H1 (cell line): Measurements from ENCODE around the gene CAPG. TPM values are rescaled to one million over a fixed set of nuclear protein-coding genes. Genes with fewer than 3 reads are reported as not detected.

Experiments
- CTCF ChIA-PET: fragments of 300-600 bp; sonication (Branson Sonifier 250); formaldehyde crosslinking; loops from one replicate; lab custom pipeline; 2021; ENCODE audit not compliant: partially characterized antibody; lab: Charles Lee
- POLR2A ChIA-PET: fragments of 300-600 bp; sonication (Branson Sonifier 250); formaldehyde crosslinking; loops from one replicate; lab custom pipeline; 2021; ENCODE audit warnings: inconsistent platforms; ENCODE audit not compliant: partially characterized antibody; lab: Charles Lee
- DNase-seq, 2 experiments: peaks; one replicate each; pipeline versions ENCODE4 v3.0.0 to v3.0.0-alpha.2; 2010 to 2022; ENCODE audit warnings: low spot score in 2 of 2, low read depth in 1 of 2, mixed read lengths in 1 of 2
- FAIRE-seq: peaks from 2 replicates; lab custom pipeline; 2011; peaks lifted over from hg19 to GRCh38; lab: Jason Lieb, UNC
- H2AFZ ChIP-seq: 2 replicates; pipeline ENCODE4 v1.8.1; 2012; ENCODE audit warnings: low read length, inconsistent platforms
- H2AK5ac ChIP-seq: 2 replicates; pipeline ENCODE4 v1.6.1; 2013; ENCODE audit warnings: low read depth, low read length
- H2BK120ac ChIP-seq: replicated peaks from 2 replicates; pipeline ENCODE3; 2013; ENCODE audit warnings: low read depth, low read length, inconsistent platforms
- H2BK12ac ChIP-seq: 2 replicates; pipeline ENCODE4 v1.6.1; 2013; ENCODE audit warnings: low read depth, low read length
- H2BK15ac ChIP-seq: 2 replicates; pipeline ENCODE4 v1.6.1; 2013; ENCODE audit warnings: low read length
- H2BK20ac ChIP-seq: 2 replicates; pipeline ENCODE4 v1.6.1; 2013; ENCODE audit warnings: low read length
- H2BK5ac ChIP-seq: 2 replicates; pipeline ENCODE4 v1.6.1; 2013; ENCODE audit warnings: low read depth, low read length
- H3K14ac ChIP-seq: 2 replicates; pipeline ENCODE4 v1.6.1; 2013; ENCODE audit warnings: inconsistent platforms; ENCODE audit not compliant: insufficient read length
- H3K18ac ChIP-seq: 2 replicates; pipeline ENCODE4 v1.6.1; 2013; ENCODE audit warnings: low read length; ENCODE audit errors: extremely low read depth
- H3K23ac ChIP-seq: 2 replicates; pipeline ENCODE4 v1.6.1; 2013; ENCODE audit warnings: inconsistent platforms; ENCODE audit not compliant: insufficient read length
- H3K23me2 ChIP-seq: 2 replicates; pipeline ENCODE4 v1.6.1; 2013; ENCODE audit warnings: low read depth, low read length
- H3K27ac ChIP-seq: 2 replicates; pipeline ENCODE4 v1.6.1; 2011; ENCODE audit warnings: low read depth, low read length, inconsistent platforms
- H3K27me3 ChIP-seq, 4 experiments: replicated peaks in 1 of 4; 1 replicate in 1 of 4; 2 replicates in 3 of 4; pipeline versions ENCODE4 v1.6.1 to v1.8.1; 2011 to 2013; ENCODE audit warnings: low read length in 3 of 4, mild to moderate bottlenecking in 3 of 4, inconsistent platforms in 2 of 4, mixed read lengths in 2 of 4, moderate library complexity in 1 of 4; ENCODE audit not compliant: control insufficient read depth in 3 of 4, insufficient read depth in 3 of 4; ENCODE audit errors: extremely low read depth in 1 of 4
- H3K36me3 ChIP-seq, 4 experiments: 2 replicates each; pipeline versions ENCODE4 v1.6.1 to v1.8.1; 2011 to 2013; ENCODE audit warnings: mild to moderate bottlenecking in 4 of 4, low read length in 3 of 4, moderate library complexity in 2 of 4, control low read depth in 1 of 4, inconsistent platforms in 1 of 4; ENCODE audit not compliant: insufficient read depth in 4 of 4, control insufficient read depth in 2 of 4
- H3K4ac ChIP-seq: replicated peaks from 2 replicates; pipeline ENCODE3; 2013; ENCODE audit warnings: low read length, low read depth, mixed read lengths, inconsistent platforms; ENCODE audit not compliant: insufficient read length
- H3K4me1 ChIP-seq, 4 experiments: replicated peaks in 1 of 4; 1 replicate in 1 of 4; 2 replicates in 3 of 4; pipeline versions ENCODE4 v1.6.1 to v1.8.1; 2011 to 2013; ENCODE audit warnings: low read length in 3 of 4, inconsistent platforms in 2 of 4, mixed read lengths in 1 of 4; ENCODE audit not compliant: insufficient read depth in 4 of 4, control insufficient read depth in 3 of 4
- H3K4me2 ChIP-seq, 2 experiments: 2 replicates each; pipeline versions ENCODE4 v1.6.1 to v1.8.1; 2011 to 2013; ENCODE audit warnings: low read depth in 2 of 2, low read length in 2 of 2, control low read depth in 1 of 2, inconsistent platforms in 1 of 2, mild to moderate bottlenecking in 1 of 2; ENCODE audit not compliant: insufficient read depth in 1 of 2
- H3K4me3 ChIP-seq, 4 experiments: fragments of 200-600, 300-600 bp in 1 of 4; sonication (generic), shearing (Covaris generic), sonication (Bioruptor Twin) in 1 of 4; 2 replicates each; pipeline versions ENCODE4 v1.5.1 to v1.8.1; 2011 to 2016; ENCODE audit warnings: low read length in 4 of 4, low read depth in 3 of 4, control low read depth in 2 of 4, inconsistent platforms in 2 of 4, mild to moderate bottlenecking in 2 of 4, mixed read lengths in 1 of 4, moderate library complexity in 1 of 4; ENCODE audit not compliant: insufficient read depth in 2 of 4; ENCODE audit errors: extremely low read depth in 1 of 4
- H3K56ac ChIP-seq: replicated peaks from 2 replicates; pipeline ENCODE3; 2013; ENCODE audit warnings: low read depth, mild to moderate bottlenecking, mixed read lengths, low read length, inconsistent platforms; ENCODE audit not compliant: insufficient read length
- H3K79me1 ChIP-seq: 2 replicates; pipeline ENCODE4 v1.6.1; 2013; ENCODE audit warnings: low read depth, low read length, control low read depth
- H3K79me2 ChIP-seq, 2 experiments: 2 replicates each; pipeline versions ENCODE4 v1.6.1 to v1.8.1; 2012 to 2013; ENCODE audit warnings: low read length in 2 of 2, mild to moderate bottlenecking in 2 of 2, inconsistent platforms in 1 of 2; ENCODE audit not compliant: insufficient read depth in 2 of 2, control insufficient read depth in 1 of 2
- H3K9ac ChIP-seq, 4 experiments: replicated peaks in 1 of 4; 1 replicate in 1 of 4; 2 replicates in 3 of 4; pipeline versions ENCODE4 v1.6.1 to v1.8.1; 2011 to 2013; ENCODE audit warnings: low read depth in 3 of 4, low read length in 3 of 4, control low read depth in 2 of 4, mild to moderate bottlenecking in 2 of 4, moderate library complexity in 2 of 4, inconsistent platforms in 1 of 4; ENCODE audit errors: extremely low read depth in 1 of 4
- H3K9me3 ChIP-seq, 2 experiments: 2 replicates each; pipeline versions ENCODE4 v1.6.1 to v1.8.1; 2012 to 2013; ENCODE audit warnings: mild to moderate bottlenecking in 2 of 2, moderate library complexity in 2 of 2, control low read depth in 1 of 2, inconsistent platforms in 1 of 2, low read depth in 1 of 2, low read length in 1 of 2, mixed read lengths in 1 of 2; ENCODE audit not compliant: insufficient read depth in 2 of 2
- H4K20me1 ChIP-seq, 2 experiments: replicated peaks in 1 of 2; 2 replicates each; pipeline versions ENCODE3 to v1.8.1; 2011 to 2013; ENCODE audit warnings: inconsistent platforms in 2 of 2, low read length in 2 of 2, mild to moderate bottlenecking in 1 of 2; ENCODE audit not compliant: insufficient read depth in 2 of 2, control insufficient read depth in 1 of 2
- H4K5ac ChIP-seq: 2 replicates; pipeline ENCODE4 v1.6.1; 2013; ENCODE audit warnings: low read length, low read depth, mixed read lengths, inconsistent platforms; ENCODE audit not compliant: insufficient read length
- H4K8ac ChIP-seq: 2 replicates; pipeline ENCODE4 v1.8.0; 2013; ENCODE audit warnings: mild to moderate bottlenecking, moderate library complexity, low read length, inconsistent platforms; ENCODE audit not compliant: insufficient read depth; ENCODE audit errors: extremely low read depth
- H4K91ac ChIP-seq: replicated peaks from 2 replicates; pipeline ENCODE3; 2013; ENCODE audit warnings: low read length, mixed read lengths, inconsistent platforms; ENCODE audit not compliant: insufficient read length
- BACH1 ChIP-seq: IDR thresholded peaks from 2 replicates; pipeline ENCODE4 v1.6.1; 2012; ENCODE audit warnings: low read length, improper control_type of control experiment
- BRCA1 ChIP-seq: IDR thresholded peaks from 2 replicates; pipeline ENCODE4 v1.6.1; 2012; ENCODE audit warnings: low read depth, low read length, improper control_type of control experiment
- CHD2 ChIP-seq: IDR thresholded peaks from 2 replicates; pipeline ENCODE4 v1.6.1; 2012; ENCODE audit warnings: low read length, improper control_type of control experiment
- CTCF ChIP-seq, 3 experiments: IDR thresholded peaks; 1 replicate in 2 of 3; 2 replicates in 1 of 3; pipeline versions ENCODE4 v1.5.1 to v1.6.1; 2011; ENCODE audit warnings: low read length in 3 of 3, mild to moderate bottlenecking in 3 of 3, inconsistent platforms in 2 of 3, low read depth in 1 of 3, moderate library complexity in 1 of 3; ENCODE audit not compliant: insufficient read depth in 1 of 3; ENCODE audit errors: control extremely low read depth in 1 of 3
- E2F6 ChIP-seq: IDR thresholded peaks from 2 replicates; pipeline ENCODE4 v1.6.1; 2012; ENCODE audit warnings: inconsistent platforms
- KDM4A ChIP-seq: IDR thresholded peaks from one replicate; pipeline ENCODE4 v1.7.1; 2012; ENCODE audit warnings: low read depth, mild to moderate bottlenecking, moderate library complexity, low read length, inconsistent platforms; ENCODE audit not compliant: severe bottlenecking
- MAX ChIP-seq: IDR thresholded peaks from 2 replicates; pipeline ENCODE4 v1.6.1; 2012; ENCODE audit warnings: inconsistent platforms
- NANOG ChIP-seq: IDR thresholded peaks from 2 replicates; pipeline ENCODE4 v1.6.1; 2011; ENCODE audit warnings: low read length, low read depth, mild to moderate bottlenecking, inconsistent platforms; ENCODE audit not compliant: insufficient read depth, poor library complexity, severe bottlenecking
- POLR2AphosphoS5 ChIP-seq: IDR thresholded peaks from 2 replicates; pipeline ENCODE4 v1.6.1; 2011; ENCODE audit warnings: low read depth, low read length
- SP1 ChIP-seq: IDR thresholded peaks from 2 replicates; pipeline ENCODE4 v1.6.1; 2011; ENCODE audit warnings: low read depth, low read length
- SP2 ChIP-seq: IDR thresholded peaks from 2 replicates; pipeline ENCODE4 v1.6.1; 2012; ENCODE audit warnings: mild to moderate bottlenecking, low read length, inconsistent platforms
- WGBS, 2 experiments: shearing (Covaris generic) in 1 of 2; methylation state at CpG; one replicate each; pipeline versions ENCODE4 v1.1.6 to v1.1.7; 2013 to 2015; ENCODE audit warnings: low lambda C conversion rate in 2 of 2, mixed read lengths in 2 of 2, inconsistent platforms in 1 of 2, low coverage in 1 of 2, missing lambda C conversion rate in 1 of 2; ENCODE audit not compliant: insufficient replicate concordance in 2 of 2, insufficient coverage in 1 of 2, insufficient read length in 1 of 2; ENCODE audit errors: extremely low coverage in 1 of 2, missing lambda C conversion rate in 1 of 2; 5-methylcytosine and 5-hydroxymethylcytosine counted together
- polyA plus RNA-seq, 7 experiments: library from polyadenylated mRNA; depleted of rRNA in 3 of 7; stranded (reverse) in 5 of 7; unstranded in 2 of 7; fragments of >200 nt in 5 of 7; fragments of 200-250 nt in 2 of 7; gene quantifications; 1 replicate in 5 of 7; 2 replicates in 1 of 7; 4 replicates in 1 of 7; pipeline versions ENCODE4 v1.2.1 to v1.2.3, GENCODE V29; 2011 to 2013; ENCODE audit warnings: missing spikeins in 2 of 7, mixed read lengths in 2 of 7
- total RNA-seq: library from RNA; stranded (reverse); fragmentation: NEBNext Ultra II Directional; extraction: Animal tissue kit (Norgen Biotek cat#: 25700); gene quantifications from 2 replicates; pipeline ENCODE4 v1.2.1, GENCODE V29; 2021

The CAPG gene
- total and polyA plus RNA-seq, 2 of the 8 experiments (the other 6 are each of a cell fraction or from before 2014, with no cell fraction given) = 80.5 to 89.0 TPM

- Histone ChIP-seq H3K14ac (no peak overlapping the region), H2AFZ (no peak overlapping the region), H3K4me3 (no peak overlapping the region), H3K18ac (no peak overlapping the region), H2BK5ac (no peak overlapping the region), H4K5ac (no peak overlapping the region), H2BK120ac (no peak overlapping the region), H2AK5ac (no peak overlapping the region), H3K27me3 (peaks cover 0 to 3% (median under 1%) of the 10 kb centered on the region in 4 experiments; a peak in 2 of 7 replicates), H3K79me1 (no peaks in the 10 kb centered on the region), H2BK20ac (no peak overlapping the region), H4K8ac (no peak overlapping the region), H3K4ac (no peak overlapping the region), H3K56ac (no peak overlapping the region), H3K79me2 (no peaks in the 10 kb centered on the region), H4K91ac (peak overlapping the region; percentile 25), H3K9ac (no peak overlapping the region), H3K36me3 (no peaks in the 10 kb centered on the region), H3K4me1 (peaks cover 0 to 20% (median 13%) of the 10 kb centered on the region in 4 experiments; a peak in 6 of 7 replicates), H3K4me2 (no peak overlapping the region), H3K23me2 (peaks cover 2% of the 10 kb centered on the region; the same call in 1 of the 2 replicates), H3K23ac (no peak overlapping the region), H3K9me3 (no peaks in the 10 kb centered on the region), H2BK15ac (no peak overlapping the region), H3K27ac (no peak overlapping the region), H2BK12ac (no peak overlapping the region), H4K20me1 (no peaks in the 10 kb centered on the region)
- WGBS, 2 experiments = 73% methylated on average over 2 of the region's 2 CpGs; no CpG with 5 or more reads in 1 of the 2 experiments
- DNase-seq = no peak
- FAIRE-seq = no peak
- ChIA-PET POLR2A (interaction anchor here (1.2 to 55.3 kb wide), 4 partner anchors 9 to 125 kb away, joined by 4 to 1889 read pairs (median 26); partner anchors contain the start of genes GGCX and MAT2A), CTCF (interaction anchor here (0.7 to 15.1 kb wide), 25 partner anchors 8 to 331 kb away, joined by 3 to 259 read pairs (median 6); partner anchors contain the start of genes C2orf68, CAPG, MAT2A and RNF181)
- TF ChIP-seq SP2 (no peak), SP1 (no peak), CTCF (IDR thresholded peaks at IDR 0.05; ENCODE audit: control extremely low read depth in 1 of 3, insufficient read depth in 1 of 3, low read depth in 1 of 3, low read length in 3 of 3) (no peak), CHD2 (no peak), NANOG (no peak), BRCA1 (no peak), BACH1 (no peak), KDM4A (no peak), MAX (no peak), POLR2AphosphoS5 (no peak), E2F6 (no peak)
These were observed 11.9 kb upstream of the CAPG start for GRCh38 chr2:85422072-85422457.
